Dendritic cell treated with granulocyte-macrophage colony-stimulating factor and Interleukin-4, amounts not matched to agents 40 ng/mL and 50 ng/mL, for 4 days (primary cell): ENCODE data around the gene TMEM39B.
"Not testable (repeated sequence)": the region's sequence is repeated elsewhere in the genome, so short reads cannot be mapped to it uniquely, and the experiment has no call there.

ENCODE experiments used
- H3K27ac Mint-ChIP-seq: one replicate; pipeline ENCODE4 v1.8.0; 2022; ENCODE audit warnings: mild to moderate bottlenecking, mixed read lengths
- H3K27me3 Mint-ChIP-seq: one replicate; pipeline ENCODE4 v1.8.0; 2022; ENCODE audit warnings: mild to moderate bottlenecking, mixed read lengths
- H3K36me3 Mint-ChIP-seq: one replicate; pipeline ENCODE4 v1.8.0; 2022; ENCODE audit warnings: low read depth, mixed read lengths
- H3K4me1 Mint-ChIP-seq: one replicate; pipeline ENCODE4 v1.8.0; 2022; ENCODE audit warnings: low read depth, mixed read lengths
- H3K4me3 Mint-ChIP-seq: one replicate; pipeline ENCODE4 v1.8.0; 2022; ENCODE audit warnings: mild to moderate bottlenecking, moderate library complexity, mixed read lengths
- H3K9me3 Mint-ChIP-seq: one replicate; pipeline ENCODE4 v1.8.0; 2022; ENCODE audit warnings: mixed read lengths
- intact Hi-C: fragments of 100-400 bp; cut with micrococcal nuclease; formaldehyde crosslinking; loops from one replicate; pipeline ENCODE4 v1.15.0; 2022

Gene TMEM39B

GRCh38 chr1:32137111-32137510 lies 64.4 kb downstream of the TMEM39B start:
- Mint-ChIP-seq H3K27ac (no peak overlapping the region), H3K9me3 (no peaks in the 10 kb centered on the region), H3K36me3 (peaks cover 40% of the 10 kb centered on the region), H3K4me3 (no peak overlapping the region), H3K4me1 (peaks cover 22% of the 10 kb centered on the region), H3K27me3 (no peaks in the 10 kb centered on the region)
- intact Hi-C loops, result no loop called here

- peaks cover 30% of the 10 kb centered on the region for H3K36me3 Mint-ChIP-seq
- H3K4me1 Mint-ChIP-seq, result peaks cover 22% of the 10 kb centered on the region
- H3K27me3 Mint-ChIP-seq, result no peaks in the 10 kb centered on the region
- H3K4me3 Mint-ChIP-seq, result no peak overlapping the region
- no peaks in the 10 kb centered on the region for H3K9me3 Mint-ChIP-seq
- H3K27ac Mint-ChIP-seq, result no peak overlapping the region
- intact Hi-C loops, result no loop called here
These were observed 66.2 kb downstream of the TMEM39B start for GRCh38 chr1:32138965-32139364.

- intact Hi-C loops, result no loop called here
- no peak overlapping the region for H3K4me3 Mint-ChIP-seq
- H3K9me3 Mint-ChIP-seq, result no peaks in the 10 kb centered on the region
These were observed 69.9 kb downstream of the TMEM39B start for GRCh38 chr1:32142446-32143301.

GRCh38 chr1:32143302-32143695 lies 70.6 kb downstream of the TMEM39B start:
- H3K4me1 Mint-ChIP-seq, result peaks cover 21% of the 10 kb centered on the region
- H3K27ac Mint-ChIP-seq, H3K9me3 Mint-ChIP-seq, H3K4me3 Mint-ChIP-seq, H3K27me3 Mint-ChIP-seq, intact Hi-C loops: not testable (repeated sequence)
- peaks cover 17% of the 10 kb centered on the region for H3K36me3 Mint-ChIP-seq

More at GRCh38 chr1:32142446-32143301, 69.9 kb downstream of the TMEM39B start:
- peaks cover 17% of the 10 kb centered on the region for H3K36me3 Mint-ChIP-seq
- H3K27ac Mint-ChIP-seq, result no peak overlapping the region
- H3K27me3 Mint-ChIP-seq, result no peaks in the 10 kb centered on the region
- H3K4me1 Mint-ChIP-seq, result peaks cover 27% of the 10 kb centered on the region

- peaks cover 22% of the 10 kb centered on the region for H3K36me3 Mint-ChIP-seq
- H3K9me3 Mint-ChIP-seq, result no peaks in the 10 kb centered on the region
- H3K27ac Mint-ChIP-seq, result no peak overlapping the region
- H3K4me3 Mint-ChIP-seq, result no peak overlapping the region
- intact Hi-C loops, result no loop called here
- H3K4me1 Mint-ChIP-seq, result peaks cover 13% of the 10 kb centered on the region
- H3K27me3 Mint-ChIP-seq, result no peaks in the 10 kb centered on the region
These were observed 71.3 kb downstream of the TMEM39B start for GRCh38 chr1:32144033-32144432.

GRCh38 chr1:32147799-32148198 lies 75.1 kb downstream of the TMEM39B start:
- H3K27me3 Mint-ChIP-seq, intact Hi-C loops, H3K9me3 Mint-ChIP-seq, H3K4me3 Mint-ChIP-seq, H3K27ac Mint-ChIP-seq: not testable (repeated sequence)
- H3K36me3 Mint-ChIP-seq, result peaks cover 26% of the 10 kb centered on the region
- peaks cover 18% of the 10 kb centered on the region for H3K4me1 Mint-ChIP-seq

- no peaks in the 10 kb centered on the region for H3K9me3 Mint-ChIP-seq
- H3K36me3 Mint-ChIP-seq, result peaks cover 43% of the 10 kb centered on the region
- intact Hi-C loops, result no loop called here
- no peaks in the 10 kb centered on the region for H3K27me3 Mint-ChIP-seq
- no peak overlapping the region for H3K27ac Mint-ChIP-seq
- no peak overlapping the region for H3K4me3 Mint-ChIP-seq
- peaks cover 17% of the 10 kb centered on the region for H3K4me1 Mint-ChIP-seq
These were observed 78.1 kb downstream of the TMEM39B start for GRCh38 chr1:32150847-32151246.

- no peak overlapping the region for H3K4me3 Mint-ChIP-seq
- peaks cover 17% of the 10 kb centered on the region for H3K4me1 Mint-ChIP-seq
- H3K27ac Mint-ChIP-seq, result peak overlapping the region; percentile 14
- intact Hi-C loops, result no loop called here
- no peaks in the 10 kb centered on the region for H3K27me3 Mint-ChIP-seq
- H3K36me3 Mint-ChIP-seq, result peaks cover 48% of the 10 kb centered on the region
- no peaks in the 10 kb centered on the region for H3K9me3 Mint-ChIP-seq
These were observed 78.6 kb downstream of the TMEM39B start for GRCh38 chr1:32151319-32151787.
